NOMO-1 treated with dmso at 0.1 percent for 144 hours (cell line): Measurements from ENCODE around the gene ERFL.
A peak's percentile ranks its signal among the peaks of the same experiment; 100 is the strongest.

Experiments
- DNase-seq: peaks from one replicate; lab custom pipeline; 2025; ENCODE audit not compliant: unreplicated experiment; lab: John Stamatoyannopoulos, UW

The ERFL gene

GRCh38 chr19:41901707-41902360 is 26.4 kb downstream of the ERFL start:
- DNase-seq = no peak

- DNase-seq = no peak
These were observed 30.0 kb downstream of the ERFL start for GRCh38 chr19:41898235-41898634.

GRCh38 chr19:41897820-41898219 is 30.4 kb downstream of the ERFL start:
- no peak for DNase-seq

- no peak for DNase-seq
These were observed 31.1 kb downstream of the ERFL start for GRCh38 chr19:41897181-41897580.

GRCh38 chr19:41896581-41896942 is 31.7 kb downstream of the ERFL start:
- no peak for DNase-seq

GRCh38 chr19:41895745-41896580 is 32.3 kb downstream of the ERFL start:
- no peak for DNase-seq

GRCh38 chr19:41894350-41894749 is 33.9 kb downstream of the ERFL start:
- DNase-seq = no peak

- no peak for DNase-seq
These were observed 34.4 kb downstream of the ERFL start for GRCh38 chr19:41893899-41894298.

- no peak for DNase-seq
These were observed 35.9 kb downstream of the ERFL start for GRCh38 chr19:41892173-41892902.

- no peak for DNase-seq
These were observed 37.3 kb downstream of the ERFL start for GRCh38 chr19:41890936-41891335.

- DNase-seq = no peak
These were observed 38.4 kb downstream of the ERFL start for GRCh38 chr19:41889896-41890295.

- no peak for DNase-seq
These were observed 39.3 kb downstream of the ERFL start for GRCh38 chr19:41888926-41889325.

GRCh38 chr19:41887711-41888382 is 40.4 kb downstream of the ERFL start:
- no peak for DNase-seq

GRCh38 chr19:41886761-41887710 is 41.2 kb downstream of the ERFL start:
- DNase-seq = no peak

GRCh38 chr19:41883821-41884733 is 44.2 kb downstream of the ERFL start:
- DNase-seq = peak; percentile 98

GRCh38 chr19:41883463-41883820 is 44.8 kb downstream of the ERFL start:
- DNase-seq = no peak

GRCh38 chr19:41882568-41883462 is 45.4 kb downstream of the ERFL start, which contains the start of gene ARHGEF1:
TSS of gene ARHGEF1 (plus strand) at chr19:41883184. CDS start at chr19:41888083, 4,899 bp downstream.
- DNase-seq = peak; percentile 70

GRCh38 chr19:41880329-41880708 is 47.9 kb downstream of the ERFL start:
- DNase-seq = no peak
